ENCODE measurements around the gene STXBP3.

Gene STXBP3

GRCh38 chr1:108803548-108803947, 57.1 kb downstream of the STXBP3 start:
- Histone ChIP-seq H3K36me3 (ENCODE audit: insufficient read depth, low read length) (peaks cover 3% of the 10 kb centered on the region; the same call in 1 of the 2 replicates), H3K9me3 (ENCODE audit: control insufficient read depth, insufficient read depth, low read length) (no peaks in the 10 kb centered on the region), H3K4me1 (ENCODE audit: insufficient read depth, low read length) (no peaks in the 10 kb centered on the region), H3K9ac (ENCODE audit: low read depth, low read length) (no peak overlapping the region)

- Histone ChIP-seq H3K9me3 (ENCODE audit: control insufficient read depth, insufficient read depth, low read length) (no peaks in the 10 kb centered on the region), H3K36me3 (ENCODE audit: insufficient read depth, low read length) (peaks cover 3% of the 10 kb centered on the region; the same call in 1 of the 2 replicates), H3K4me1 (ENCODE audit: insufficient read depth, low read length) (no peaks in the 10 kb centered on the region), H3K9ac (ENCODE audit: low read depth, low read length) (no peak overlapping the region)
These were observed 62.0 kb downstream of the STXBP3 start for GRCh38 chr1:108808438-108808837.

GRCh38 chr1:108811611-108812010, 65.1 kb downstream of the STXBP3 start:
- Histone ChIP-seq H3K4me1 (ENCODE audit: insufficient read depth, low read length) (peaks cover 7% of the 10 kb centered on the region), H3K9me3 (ENCODE audit: control insufficient read depth, insufficient read depth, low read length) (no peaks in the 10 kb centered on the region), H3K9ac (ENCODE audit: low read depth, low read length) (no peak overlapping the region), H3K36me3 (ENCODE audit: insufficient read depth, low read length) (peaks cover 3% of the 10 kb centered on the region; the same call in 1 of the 2 replicates)

- Histone ChIP-seq H3K36me3 (ENCODE audit: insufficient read depth, low read length) (peaks cover 3% of the 10 kb centered on the region; the same call in 1 of the 2 replicates), H3K9me3 (ENCODE audit: control insufficient read depth, insufficient read depth, low read length) (no peaks in the 10 kb centered on the region), H3K4me1 (ENCODE audit: insufficient read depth, low read length) (peaks cover 14% of the 10 kb centered on the region), H3K9ac (ENCODE audit: low read depth, low read length) (no peak overlapping the region)
These were observed 66.9 kb downstream of the STXBP3 start for GRCh38 chr1:108813326-108813725.

DNA sequence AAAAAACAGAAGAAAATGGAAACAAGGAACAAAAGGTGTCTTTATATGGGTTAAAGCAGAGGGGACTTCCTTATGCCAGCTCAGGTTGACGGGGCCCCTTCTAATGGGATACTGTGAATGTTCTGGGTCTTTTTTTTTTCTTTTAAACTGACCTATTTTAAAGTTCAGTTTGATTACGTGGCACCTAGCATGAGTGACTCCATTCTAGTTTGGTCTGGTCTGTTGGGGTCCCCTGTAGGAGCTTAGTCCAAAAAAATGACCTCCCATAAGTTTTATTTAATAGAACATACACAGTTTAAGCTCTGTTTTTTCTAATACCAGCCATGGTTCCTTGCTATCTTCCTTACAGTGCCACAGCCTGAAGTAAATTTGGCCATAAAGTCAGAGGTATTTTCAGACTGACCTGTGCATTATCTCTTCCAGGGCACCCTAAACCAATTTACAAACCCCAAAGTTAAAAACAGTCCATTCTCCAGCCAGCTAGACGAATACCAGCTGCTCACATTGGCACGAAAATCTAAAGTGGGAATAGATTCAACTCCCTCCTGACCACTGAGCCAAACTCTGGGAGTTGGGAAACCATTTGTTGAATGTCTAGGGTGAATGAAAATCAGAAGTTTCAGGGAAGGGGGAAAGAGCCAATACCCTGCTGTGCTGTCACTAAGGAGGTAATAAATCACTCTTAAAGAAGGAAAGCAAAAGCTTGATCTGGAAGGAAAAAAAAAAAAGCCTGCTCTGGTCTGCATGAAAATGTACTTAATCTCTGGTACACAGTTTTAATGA, 68.1 kb downstream of the STXBP3 start:
- H3K9me3 ChIP-seq (ENCODE audit: control insufficient read depth, insufficient read depth, low read length), result no peaks in the 10 kb centered on the region
- peaks cover 14% of the 10 kb centered on the region for H3K4me1 ChIP-seq (ENCODE audit: insufficient read depth, low read length)
- no peaks in the 10 kb centered on the region for H3K36me3 ChIP-seq (ENCODE audit: insufficient read depth, low read length)
- no peak overlapping the region for H3K9ac ChIP-seq (ENCODE audit: low read depth, low read length)

GRCh38 chr1:108815566-108815965, 69.1 kb downstream of the STXBP3 start:
- Histone ChIP-seq H3K9ac (ENCODE audit: low read depth, low read length) (no peak overlapping the region), H3K36me3 (ENCODE audit: insufficient read depth, low read length) (no peaks in the 10 kb centered on the region), H3K4me1 (ENCODE audit: insufficient read depth, low read length) (peaks cover 14% of the 10 kb centered on the region), H3K9me3 (ENCODE audit: control insufficient read depth, insufficient read depth, low read length) (no peaks in the 10 kb centered on the region)

DNA sequence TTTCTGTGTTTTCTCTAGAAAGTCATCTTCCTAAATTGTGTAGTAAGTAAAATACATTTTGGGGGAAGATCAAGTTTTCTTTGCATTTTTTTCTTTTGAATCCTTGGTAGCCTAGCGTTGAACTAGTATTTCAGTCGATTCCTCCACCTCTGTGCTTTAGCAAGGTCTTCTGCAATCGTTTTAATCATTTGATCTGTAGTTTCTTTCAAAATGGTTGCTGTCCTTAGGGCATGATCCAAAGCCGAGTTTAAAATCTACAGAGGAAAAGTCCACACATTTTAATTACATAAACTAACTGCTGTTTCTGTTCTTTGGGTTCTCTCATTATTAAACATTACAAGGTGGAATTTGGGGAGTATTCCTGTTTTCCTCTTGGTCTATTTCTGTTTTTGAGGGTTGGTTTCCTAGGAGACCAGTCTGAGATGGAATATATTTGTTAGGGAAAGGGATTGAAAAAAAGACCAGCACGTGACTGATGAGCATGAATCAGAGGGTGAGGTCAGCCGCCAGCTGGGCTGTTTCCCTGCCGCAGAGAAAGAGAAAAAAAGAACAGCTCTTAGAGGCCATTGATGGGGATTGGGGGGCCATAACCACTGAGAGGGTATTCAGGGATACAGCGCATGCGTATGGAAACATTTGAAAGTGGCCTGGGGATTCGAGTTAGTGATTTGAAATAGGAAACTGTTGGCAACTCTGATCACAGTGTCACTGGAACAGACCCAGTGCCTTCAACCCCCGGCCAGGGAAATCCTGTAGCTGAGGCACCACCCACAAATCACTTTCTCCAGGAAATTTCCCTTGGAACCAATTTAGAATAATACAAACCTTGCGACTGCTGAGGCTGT, 69.8 kb downstream of the STXBP3 start:
- H3K4me1 ChIP-seq (ENCODE audit: insufficient read depth, low read length), result peaks cover 14% of the 10 kb centered on the region
- H3K9me3 ChIP-seq (ENCODE audit: control insufficient read depth, insufficient read depth, low read length), result no peaks in the 10 kb centered on the region
- no peaks in the 10 kb centered on the region for H3K36me3 ChIP-seq (ENCODE audit: insufficient read depth, low read length)
- H3K9ac ChIP-seq (ENCODE audit: low read depth, low read length), result peak overlapping the region; percentile 29

GRCh38 chr1:108817016-108817415, 70.5 kb downstream of the STXBP3 start:
- Histone ChIP-seq H3K9ac (ENCODE audit: low read depth, low read length) (peak overlapping the region; percentile 29; the same call in 1 of the 2 replicates), H3K36me3 (ENCODE audit: insufficient read depth, low read length) (no peaks in the 10 kb centered on the region), H3K9me3 (ENCODE audit: control insufficient read depth, insufficient read depth, low read length) (no peaks in the 10 kb centered on the region), H3K4me1 (ENCODE audit: insufficient read depth, low read length) (peaks cover 14% of the 10 kb centered on the region)

DNA sequence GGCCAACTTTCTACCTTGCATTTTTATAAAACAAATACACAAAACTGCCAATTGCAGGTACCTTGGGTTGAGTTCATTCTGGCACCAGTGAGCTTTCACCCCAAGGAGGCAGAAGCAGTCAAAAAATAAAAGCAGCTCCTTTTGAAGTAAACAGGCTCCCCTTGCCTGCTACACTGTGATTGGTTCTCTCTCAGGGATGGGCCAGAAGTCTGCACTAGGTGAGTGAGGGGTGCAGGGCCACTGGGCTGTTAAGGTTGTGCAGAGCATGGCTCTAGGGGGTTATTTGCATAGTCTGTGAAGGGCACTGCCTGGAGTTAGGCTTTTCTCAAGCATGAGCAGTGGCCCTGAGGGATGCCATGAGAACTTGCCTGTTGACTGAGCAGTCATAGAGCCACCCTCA, 71.3 kb downstream of the STXBP3 start:
- H3K36me3 ChIP-seq (ENCODE audit: insufficient read depth, low read length), result no peaks in the 10 kb centered on the region
- no peak overlapping the region for H3K9ac ChIP-seq (ENCODE audit: low read depth, low read length)
- H3K4me1 ChIP-seq (ENCODE audit: insufficient read depth, low read length), result peaks cover 14% of the 10 kb centered on the region
- no peaks in the 10 kb centered on the region for H3K9me3 ChIP-seq (ENCODE audit: control insufficient read depth, insufficient read depth, low read length)

DNA sequence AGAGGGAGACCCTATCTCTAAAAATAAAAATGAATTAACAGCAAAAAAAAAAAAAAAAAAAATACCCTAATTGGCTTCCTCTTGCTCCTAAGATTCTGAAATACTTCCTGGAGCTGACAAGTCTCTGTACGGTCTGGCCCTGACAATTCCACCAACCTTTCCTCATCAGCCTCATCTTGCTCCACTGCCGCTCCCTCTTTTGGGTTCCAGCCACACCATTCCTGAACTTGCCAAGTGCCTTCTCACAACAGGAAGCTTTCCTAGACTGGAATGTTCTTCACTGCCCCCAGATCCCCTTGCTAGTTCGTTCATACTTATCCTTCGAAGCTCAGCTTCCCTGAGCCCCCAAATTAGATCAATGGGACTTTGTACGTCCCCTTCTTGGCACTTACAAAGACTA, 73.4 kb downstream of the STXBP3 start:
- Histone ChIP-seq H3K9me3 (ENCODE audit: control insufficient read depth, insufficient read depth, low read length) (no peaks in the 10 kb centered on the region), H3K9ac (ENCODE audit: low read depth, low read length) (no peak overlapping the region), H3K4me1 (ENCODE audit: insufficient read depth, low read length) (peaks cover 14% of the 10 kb centered on the region), H3K36me3 (ENCODE audit: insufficient read depth, low read length) (no peaks in the 10 kb centered on the region)

- Histone ChIP-seq H3K9ac (ENCODE audit: low read depth, low read length) (no peak overlapping the region), H3K36me3 (ENCODE audit: insufficient read depth, low read length) (no peaks in the 10 kb centered on the region), H3K4me1 (ENCODE audit: insufficient read depth, low read length) (no peaks in the 10 kb centered on the region), H3K9me3 (ENCODE audit: control insufficient read depth, insufficient read depth, low read length) (no peaks in the 10 kb centered on the region; the same call in 1 of the 2 replicates)
These were observed 77.2 kb downstream of the STXBP3 start for GRCh38 chr1:108823632-108824031.

DNA sequence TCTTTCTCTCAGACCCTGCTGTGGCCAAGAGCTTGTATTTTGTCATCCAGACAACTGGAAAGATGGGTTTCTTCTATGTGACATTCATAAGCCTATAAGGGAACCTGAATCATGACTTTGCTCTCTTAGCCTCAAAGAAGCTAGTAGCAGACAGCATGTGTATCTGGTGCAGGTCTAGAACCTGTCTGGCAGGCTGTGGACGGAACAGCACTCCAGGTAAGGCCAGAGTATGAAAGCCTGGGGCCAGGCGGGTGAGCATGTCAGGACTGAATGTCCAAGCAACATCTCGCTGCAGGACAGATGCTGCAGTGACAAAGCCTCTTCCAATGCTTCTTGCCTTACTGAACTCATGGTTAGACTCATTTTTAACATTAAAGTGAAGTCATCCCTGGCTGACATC, 77.6 kb downstream of the STXBP3 start:
- no peak overlapping the region for H3K9ac ChIP-seq (ENCODE audit: low read depth, low read length)
- H3K36me3 ChIP-seq (ENCODE audit: insufficient read depth, low read length), result no peaks in the 10 kb centered on the region
- no peaks in the 10 kb centered on the region; the same call in 1 of the 2 replicates for H3K9me3 ChIP-seq (ENCODE audit: control insufficient read depth, insufficient read depth, low read length)
- H3K4me1 ChIP-seq (ENCODE audit: insufficient read depth, low read length), result no peaks in the 10 kb centered on the region

GRCh38 chr1:108826081-108826635, 79.7 kb downstream of the STXBP3 start:
- no peak overlapping the region for H3K9ac ChIP-seq (ENCODE audit: low read depth, low read length)
- no peaks in the 10 kb centered on the region; the same call in 1 of the 2 replicates for H3K9me3 ChIP-seq (ENCODE audit: control insufficient read depth, insufficient read depth, low read length)
- no peaks in the 10 kb centered on the region for H3K36me3 ChIP-seq (ENCODE audit: insufficient read depth, low read length)
- no peaks in the 10 kb centered on the region for H3K4me1 ChIP-seq (ENCODE audit: insufficient read depth, low read length)

GRCh38 chr1:108828074-108828961, 81.8 kb downstream of the STXBP3 start:
- Histone ChIP-seq H3K36me3 (ENCODE audit: insufficient read depth, low read length) (no peaks in the 10 kb centered on the region), H3K9me3 (ENCODE audit: control insufficient read depth, insufficient read depth, low read length) (no peaks in the 10 kb centered on the region; the same call in 1 of the 2 replicates), H3K9ac (ENCODE audit: low read depth, low read length) (no peak overlapping the region), H3K4me1 (ENCODE audit: insufficient read depth, low read length) (no peaks in the 10 kb centered on the region)

Measured in ES-I3 (cell line).